Measurements from ENCODE around the gene NEK11. TPM values are rescaled to one million over a fixed set of nuclear protein-coding genes. Genes with fewer than 3 reads are reported as not detected.
"Not testable (repeated sequence)": the region's sequence is repeated elsewhere in the genome, so short reads cannot be mapped to it uniquely, and the experiment has no call there.

NEK11 gene
- total RNA-seq, 1 donor from 2014 or later = 33.5 TPM

DNA sequence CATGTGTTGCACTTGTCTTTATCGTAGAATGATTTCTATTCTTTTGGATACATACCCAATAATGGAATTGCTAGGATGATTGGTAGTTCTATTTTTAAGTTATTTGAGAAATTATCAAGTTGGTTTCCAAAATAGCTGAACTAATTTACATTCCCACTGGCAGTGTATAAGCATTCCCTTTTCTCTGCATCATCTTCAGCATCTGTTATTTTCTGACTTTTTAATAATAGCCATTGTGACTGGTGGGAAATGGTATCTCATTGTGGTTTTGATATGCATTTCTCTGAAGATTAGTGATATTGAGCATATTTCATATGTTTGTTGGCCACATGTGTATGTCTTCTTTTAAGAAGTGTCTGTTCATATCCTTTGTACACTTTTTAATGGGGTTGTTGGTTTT, 273.2 kb downstream of the NEK11 start:
- DNase-seq (ENCODE audit: low spot score) = no peak

GRCh38 chr3:131303848-131304247, 277.2 kb downstream of the NEK11 start:
- no peak for DNase-seq (ENCODE audit: low spot score)

- DNase-seq (ENCODE audit: low spot score) = no peak
Observed at GRCh38 chr3:131304890-131305289, 278.2 kb downstream of the NEK11 start.

- DNase-seq (ENCODE audit: low spot score) = no peak
Observed at GRCh38 chr3:131306242-131306641, 279.6 kb downstream of the NEK11 start.

- DNase-seq (ENCODE audit: low spot score) = no peak
Observed at GRCh38 chr3:131314318-131314717, 287.6 kb downstream of the NEK11 start.

- no peak for DNase-seq (ENCODE audit: low spot score)
Observed at GRCh38 chr3:131315162-131315561, 288.5 kb downstream of the NEK11 start.

DNA sequence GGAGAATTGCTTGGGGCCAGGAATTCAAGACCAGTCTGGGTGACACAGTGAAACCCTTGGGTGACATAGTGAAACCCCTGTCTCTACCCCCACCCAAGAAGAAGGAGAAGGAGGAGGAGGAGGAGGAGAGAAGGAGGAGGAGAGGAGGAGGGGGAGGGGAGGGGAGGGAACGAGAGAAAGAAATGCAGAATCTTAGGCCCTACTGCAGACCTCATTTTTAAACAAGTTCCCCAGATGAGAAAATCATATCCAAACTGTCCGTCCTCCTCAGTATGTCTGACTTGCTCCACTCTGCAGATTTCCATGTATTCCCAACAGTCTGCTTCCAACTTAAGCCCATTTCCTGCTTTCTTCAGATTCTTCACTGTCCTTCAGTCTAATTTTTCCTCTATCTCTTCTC, 291.0 kb downstream of the NEK11 start:
- no peak for DNase-seq (ENCODE audit: low spot score)

GRCh38 chr3:131323014-131323413, 296.3 kb downstream of the NEK11 start:
- DNase-seq (ENCODE audit: low spot score) = no peak

- DNase-seq (ENCODE audit: low spot score) = no peak
Observed at GRCh38 chr3:131323792-131324191, 297.1 kb downstream of the NEK11 start.

DNA sequence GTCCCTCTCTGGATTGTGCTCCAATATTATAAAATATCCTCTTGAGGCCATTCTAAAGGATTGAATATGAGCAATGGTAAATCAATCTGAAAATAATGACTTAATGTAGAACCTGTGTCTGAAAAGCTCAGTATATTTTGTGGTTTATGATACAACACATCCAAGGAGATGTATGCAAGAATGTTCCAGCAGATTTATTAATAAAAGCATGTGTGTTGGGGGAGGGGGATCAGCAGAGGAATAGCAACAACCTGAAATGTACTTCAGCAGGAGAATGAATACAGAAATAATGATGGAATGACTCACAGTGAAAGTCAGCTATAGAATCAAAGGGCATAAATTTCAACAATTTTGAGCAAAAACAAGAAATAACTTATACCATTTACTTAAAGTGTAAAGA, 298.2 kb downstream of the NEK11 start:
- no peak for DNase-seq (ENCODE audit: low spot score)

GRCh38 chr3:131326307-131326706, 299.6 kb downstream of the NEK11 start:
- DNase-seq (ENCODE audit: low spot score) = no peak

- no peak for DNase-seq (ENCODE audit: low spot score)
Observed at GRCh38 chr3:131328721-131329120, 302.0 kb downstream of the NEK11 start.

- no peak for DNase-seq (ENCODE audit: low spot score)
Observed at GRCh38 chr3:131329774-131330173, 303.1 kb downstream of the NEK11 start.

GRCh38 chr3:131331456-131332085, 304.9 kb downstream of the NEK11 start:
- DNase-seq (ENCODE audit: low spot score) = not testable (repeated sequence)

- no peak for DNase-seq (ENCODE audit: low spot score)
Observed at GRCh38 chr3:131338948-131339640, 312.4 kb downstream of the NEK11 start.

GRCh38 chr3:131341761-131342160, 315.1 kb downstream of the NEK11 start:
- no peak for DNase-seq (ENCODE audit: low spot score)

GRCh38 chr3:131348911-131349310, 322.2 kb downstream of the NEK11 start:
- DNase-seq (ENCODE audit: low spot score) = no peak

GRCh38 chr3:131349454-131349853, 322.8 kb downstream of the NEK11 start:
- no peak for DNase-seq (ENCODE audit: low spot score)

GRCh38 chr3:131349946-131350347, 323.3 kb downstream of the NEK11 start:
- DNase-seq (ENCODE audit: low spot score) = no peak

DNA sequence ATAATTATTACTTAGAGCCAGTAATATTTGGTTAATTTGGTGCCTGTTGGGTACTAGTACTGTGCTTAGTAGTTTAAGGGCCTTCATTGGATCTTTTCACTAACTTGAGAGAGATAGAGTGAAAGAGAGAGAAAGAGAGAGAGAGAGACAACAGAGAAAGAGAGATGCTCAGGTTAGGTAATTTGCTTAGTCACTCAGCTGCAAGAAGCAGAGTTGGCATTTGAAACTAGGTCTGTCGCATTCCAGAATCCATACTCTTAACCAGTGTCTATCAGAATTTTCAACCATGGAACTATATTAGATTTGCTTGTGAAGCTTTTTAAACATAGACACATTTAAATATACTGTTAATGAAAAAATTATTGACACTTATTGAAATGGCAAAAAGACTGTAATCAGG, 323.8 kb downstream of the NEK11 start:
- DNase-seq (ENCODE audit: low spot score) = no peak

GRCh38 chr3:131353016-131353877, 326.6 kb downstream of the NEK11 start:
- DNase-seq (ENCODE audit: low spot score) = no peak

GRCh38 chr3:131353986-131354385, 327.3 kb downstream of the NEK11 start:
- DNase-seq (ENCODE audit: low spot score) = no peak

Measured in umbilical cord (tissue), 2 donors.